ENCODE measurements around the gene VENTX. TPM values are rescaled to one million over a fixed set of nuclear protein-coding genes. Genes with fewer than 3 reads are reported as not detected.

Gene VENTX
- total and polyA plus RNA-seq, 2 of the 4 experiments (the other 2 are of a cell fraction): not detected

DNA sequence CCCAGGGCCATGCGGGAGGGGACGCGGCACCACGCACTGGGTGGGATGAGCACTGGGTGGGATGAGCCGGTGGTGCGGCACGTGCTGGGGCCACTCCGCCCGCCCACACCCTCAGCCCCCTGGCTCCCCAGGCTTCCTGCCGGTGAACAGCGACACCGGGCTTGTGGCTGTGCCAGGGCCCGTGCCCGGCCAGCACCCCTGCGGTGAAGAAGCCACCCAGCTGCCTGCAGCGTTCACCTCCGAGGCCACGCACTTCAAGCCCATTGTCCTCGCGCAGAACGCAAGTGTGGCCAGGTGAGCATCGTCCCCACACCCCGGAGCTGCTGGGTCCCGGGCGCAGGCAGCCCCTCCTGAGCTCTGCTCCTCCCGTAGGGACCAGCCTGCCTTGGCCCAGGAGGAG lies 39.4 kb upstream of the VENTX start:
- Histone ChIP-seq H2BK120ac (ENCODE audit: low read depth, low read length) (no peak overlapping the region), H4K20me1 (ENCODE audit: insufficient read depth, low read length) (no peaks in the 10 kb centered on the region), H4K91ac (ENCODE audit: insufficient read depth, low read depth, low read length) (no peak overlapping the region), H3K56ac (ENCODE audit: extremely low read depth, insufficient read depth, low read length) (no peak overlapping the region), H3K4me1 (ENCODE audit: control insufficient read depth, insufficient read depth, low read length) (no peaks in the 10 kb centered on the region), H3K4ac (ENCODE audit: low read depth, low read length) (no peak overlapping the region), H2BK5ac (ENCODE audit: low read depth, low read length, poor library complexity, severe bottlenecking) (no peak overlapping the region), H2AK5ac (ENCODE audit: low read depth, low read length) (no peak overlapping the region), H2AFZ (replicated peaks; ENCODE audit: low read length, poor library complexity) (no peak overlapping the region), H3K4me3 (ENCODE audit: insufficient read depth, low read depth, low read length) (no peak overlapping the region), H3K18ac (ENCODE audit: low read depth, low read length) (no peak overlapping the region), H3K9me1 (ENCODE audit: insufficient read depth, low read length) (no peaks in the 10 kb centered on the region), H3K36me3 (ENCODE audit: control insufficient read depth, insufficient read depth, low read length) (no peaks in the 10 kb centered on the region), H3K23ac (ENCODE audit: low read depth, low read length) (no peak overlapping the region), H2AK9ac (replicated peaks; ENCODE audit: low read depth, low read length, poor library complexity) (no peak overlapping the region), H3K9ac (ENCODE audit: low read depth, low read length) (no peak overlapping the region), H3K14ac (replicated peaks; ENCODE audit: low read depth, low read length) (no peak overlapping the region), H2BK15ac (ENCODE audit: low read depth, low read length) (no peak overlapping the region), H3K4me2 (ENCODE audit: low read depth, low read length) (no peak overlapping the region), H3K79me1 (ENCODE audit: low read depth in 1 of 2, low read length in 2 of 2) (no peaks in the 10 kb centered on the region), H4K5ac (ENCODE audit: low read depth, low read length) (no peak overlapping the region), H3K9me3 (ENCODE audit: control insufficient read depth, insufficient read depth, low read length) (no peaks in the 10 kb centered on the region), H3K27me3 (ENCODE audit: control insufficient read depth, insufficient read depth, low read length) (no peaks in the 10 kb centered on the region), H3K27ac (ENCODE audit: insufficient read depth, low read length) (no peak overlapping the region), H4K8ac (ENCODE audit: low read depth in 2 of 2, low read length in 2 of 2) (no peak overlapping the region), H2BK20ac (ENCODE audit: low read depth, low read length) (no peak overlapping the region)
- POLR2A ChIA-PET (ENCODE audit: unreplicated experiment): no interaction called here
- DNase-seq: no peak
- no TSS peak for BruUV-seq (replicated peaks)
- in situ Hi-C loops (cut with MboI; ENCODE audit: low sequenced_read_pairs) (no loop called here), dilution Hi-C loops (cut with HindIII; ENCODE audit: low sequenced_read_pairs, unreplicated experiment) (no loop called here), intact Hi-C loops (cut with micrococcal nuclease) (no loop called here)
- TF ChIP-seq RFX5 (IDR thresholded peaks at IDR 0.05; ENCODE audit: low read depth, low read length): no peak
- no peak for TF ChIP-seq CEBPB (IDR thresholded peaks at IDR 0.05; ENCODE audit: low read depth, low read length)
- no peak for TF ChIP-seq RAD21 (IDR thresholded peaks at IDR 0.05; ENCODE audit: low read length)
- TF ChIP-seq CHD1 (IDR thresholded peaks at IDR 0.05; ENCODE audit: low read depth, low read length): no peak
- no peak for ATAC-seq (ENCODE audit: low read depth)
- CTCF ChIA-PET: no interaction called here
- 93% methylated on average over 8 of the region's 26 CpGs; no CpG with 5 or more reads in 1 of the 2 experiments for WGBS, 2 experiments (ENCODE audit: extremely low coverage in 2 of 2, insufficient read length in 1 of 2)
